HG02571 (cell line): Measurements from ENCODE around the gene GOLGA6B.
"Not testable (repeated sequence)": the region's sequence is repeated elsewhere in the genome, so short reads cannot be mapped to it uniquely, and the experiment has no call there.

Experiments used
- ATAC-seq: cut with Tn5 transposase; IDR thresholded peaks from one replicate; pipeline ENCODE4 v1.9.1; 2021; ENCODE audit warnings: mild to moderate bottlenecking, moderate library complexity; ENCODE audit not compliant: unreplicated experiment

The GOLGA6B gene

DNA sequence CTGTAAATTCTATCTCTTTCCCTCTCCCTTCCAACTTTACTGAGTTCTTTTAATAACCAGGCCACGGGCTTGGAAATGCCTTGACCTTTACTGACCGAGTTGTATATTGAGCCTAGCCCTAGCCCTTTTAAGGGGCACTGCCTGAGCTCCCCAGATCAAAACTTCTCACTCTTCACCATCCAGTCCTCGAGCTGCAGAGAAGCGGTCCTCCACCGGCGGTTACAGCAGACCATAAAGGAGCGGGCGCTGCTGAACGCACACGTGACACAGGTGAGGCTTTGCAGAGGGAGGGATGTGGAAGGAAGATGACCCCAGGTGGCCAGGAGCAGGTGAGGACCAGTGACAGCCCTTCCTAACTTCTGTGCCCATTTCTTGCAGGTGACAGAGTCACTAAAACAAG, 6.6 kb downstream of the GOLGA6B start:
- not testable (repeated sequence) for ATAC-seq

DNA sequence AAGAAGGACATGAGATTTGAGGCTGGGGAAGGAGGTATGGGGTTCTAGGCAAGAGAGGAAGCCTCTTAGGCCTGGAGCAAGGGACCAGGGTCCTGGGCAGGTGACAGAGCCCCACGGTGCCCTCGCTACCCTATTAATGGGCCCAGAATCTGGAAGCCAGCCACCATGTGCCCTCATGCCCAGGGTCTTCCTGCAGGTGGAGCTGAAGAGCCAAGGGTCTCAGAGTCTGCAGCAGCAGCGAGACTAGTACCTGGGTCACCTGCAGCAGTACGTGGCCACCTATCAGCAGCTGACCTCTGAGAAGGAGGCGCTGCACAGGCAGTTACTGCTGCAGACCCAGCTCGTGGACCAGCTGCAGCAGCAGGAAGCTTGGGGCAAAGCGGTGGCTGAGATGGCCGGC, 9.4 kb downstream of the GOLGA6B start:
- ATAC-seq, result not testable (repeated sequence)

DNA sequence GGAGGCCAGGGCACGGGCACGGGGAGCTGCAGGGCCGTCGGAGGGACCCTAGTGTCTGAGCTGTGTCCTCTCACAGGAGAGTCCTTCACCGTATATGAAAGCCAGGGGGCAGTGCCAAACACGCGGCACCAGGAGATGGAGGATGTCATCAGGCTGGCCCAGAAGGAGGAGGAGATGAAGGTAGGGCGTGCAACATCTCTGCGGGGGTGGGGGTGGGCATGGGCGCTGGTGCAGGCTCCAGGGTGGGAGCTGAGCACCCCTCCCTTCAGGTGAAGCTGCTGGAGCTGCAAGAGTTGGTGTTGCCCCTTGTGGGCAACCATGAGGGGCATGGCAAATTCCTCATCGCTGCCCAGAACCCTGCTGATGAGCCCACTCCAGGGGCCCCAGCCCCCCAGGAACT, 11.2 kb downstream of the GOLGA6B start:
- ATAC-seq, result not testable (repeated sequence)

DNA sequence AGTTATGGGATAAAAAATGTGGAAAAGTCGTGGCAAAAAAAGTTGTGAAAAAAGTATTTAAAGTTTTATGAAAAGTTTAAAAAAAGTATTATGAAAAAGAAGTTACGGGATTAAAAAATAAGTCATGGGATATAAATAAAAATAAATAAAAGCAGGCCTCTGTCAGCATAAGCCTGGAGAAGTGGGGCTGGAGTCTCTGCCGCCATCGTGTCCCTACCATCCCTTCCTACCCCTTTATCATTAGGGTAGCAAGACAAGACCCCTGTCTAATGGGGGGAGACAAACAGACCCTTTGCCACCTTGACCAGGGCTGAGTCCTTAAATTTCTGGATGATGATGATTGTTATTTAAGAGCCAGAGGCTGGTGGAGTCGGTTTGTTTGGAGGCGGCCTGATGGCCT, 15.3 kb downstream of the GOLGA6B start:
- not testable (repeated sequence) for ATAC-seq

DNA sequence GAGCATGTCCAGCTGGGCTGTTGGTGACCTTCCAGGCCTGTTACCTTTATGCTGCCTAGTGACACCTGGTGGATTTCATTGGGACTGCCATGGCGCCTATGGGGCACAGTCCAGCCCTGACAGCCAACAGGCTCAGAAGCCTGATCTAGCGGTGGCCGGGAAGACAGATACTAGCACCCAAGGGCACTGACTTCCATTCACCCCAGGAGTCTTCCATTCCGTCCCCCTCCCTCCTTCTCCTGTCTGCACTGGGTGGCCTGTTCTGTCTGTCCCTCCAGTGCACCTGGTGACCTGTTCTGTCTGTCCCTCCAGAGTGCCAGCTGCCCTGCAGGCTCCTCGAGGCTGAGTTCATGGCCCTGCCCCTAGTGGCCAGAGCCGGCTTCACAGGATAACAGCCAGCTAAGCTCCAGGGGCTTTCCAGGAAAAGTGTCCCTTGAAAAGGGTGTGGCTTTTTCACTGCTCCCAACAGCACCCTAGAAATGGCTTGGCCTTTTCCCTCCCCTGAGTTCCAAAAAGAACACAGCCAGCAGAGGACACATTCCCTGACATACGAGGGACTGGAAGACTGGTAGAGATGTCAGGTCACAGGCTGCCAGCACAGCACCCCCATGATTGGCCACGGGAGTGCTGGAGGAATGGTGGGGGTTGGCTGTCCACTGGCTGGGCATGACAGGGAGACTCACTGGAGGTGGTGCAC, 16.3 kb downstream of the GOLGA6B start:
- ATAC-seq, result peak; percentile 77

DNA sequence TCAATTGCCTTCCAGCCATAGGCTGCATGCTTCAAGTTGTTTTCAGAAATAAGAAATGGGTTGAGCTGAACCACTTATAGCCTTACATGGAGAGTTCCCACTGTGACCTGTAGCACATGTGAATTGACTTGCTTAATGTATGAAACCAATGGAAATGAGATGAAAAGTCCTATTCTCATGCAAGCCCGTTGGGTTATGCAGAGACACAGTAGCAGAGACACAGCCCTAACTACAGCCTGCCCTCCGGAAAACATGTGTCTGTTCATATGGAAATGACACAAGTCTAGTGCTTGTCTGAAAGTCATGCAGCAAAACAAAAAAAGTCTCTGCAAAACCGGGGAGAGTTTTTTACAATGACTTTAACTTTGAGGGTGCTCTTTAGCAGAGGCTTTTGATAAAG, 17.0 kb downstream of the GOLGA6B start:
- no peak for ATAC-seq

DNA sequence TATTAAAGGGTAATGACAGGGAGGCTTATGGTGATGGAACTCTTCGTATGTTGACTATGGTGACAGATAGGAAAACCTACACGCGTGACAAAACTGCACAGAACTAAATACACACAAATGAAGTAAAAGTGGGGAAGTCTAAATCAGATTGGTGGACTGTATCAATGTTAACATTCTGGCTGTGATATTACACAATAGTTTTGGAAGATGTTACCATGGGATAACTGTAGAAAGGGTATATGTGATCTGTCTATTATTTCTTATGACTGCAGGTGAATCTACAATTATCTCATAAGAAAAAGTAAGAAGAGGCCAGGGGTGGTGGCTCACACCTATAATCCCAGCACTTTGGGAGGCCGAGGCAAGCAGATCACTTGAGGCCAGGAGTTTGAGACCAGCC, 22.3 kb downstream of the GOLGA6B start:
- no peak for ATAC-seq

DNA sequence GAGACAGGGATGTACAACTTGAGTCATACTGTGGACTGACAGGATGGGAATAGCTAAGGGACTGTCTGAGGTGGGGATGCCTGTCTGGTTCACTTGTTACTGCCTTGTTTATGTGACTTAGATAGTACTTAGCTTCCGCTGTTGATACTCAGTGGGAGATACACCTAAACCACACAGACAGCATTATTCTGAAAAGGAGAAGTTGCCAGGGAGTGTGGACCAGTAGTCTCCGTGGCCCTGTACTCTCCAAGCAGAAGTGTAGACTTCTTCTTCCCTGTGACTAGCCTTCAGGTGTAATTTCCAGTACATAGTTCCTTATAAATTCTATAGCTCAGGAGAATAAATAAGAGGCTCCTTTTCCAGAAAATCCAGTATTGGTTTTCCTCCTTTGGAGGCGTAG, 26.4 kb downstream of the GOLGA6B start:
- no peak for ATAC-seq

DNA sequence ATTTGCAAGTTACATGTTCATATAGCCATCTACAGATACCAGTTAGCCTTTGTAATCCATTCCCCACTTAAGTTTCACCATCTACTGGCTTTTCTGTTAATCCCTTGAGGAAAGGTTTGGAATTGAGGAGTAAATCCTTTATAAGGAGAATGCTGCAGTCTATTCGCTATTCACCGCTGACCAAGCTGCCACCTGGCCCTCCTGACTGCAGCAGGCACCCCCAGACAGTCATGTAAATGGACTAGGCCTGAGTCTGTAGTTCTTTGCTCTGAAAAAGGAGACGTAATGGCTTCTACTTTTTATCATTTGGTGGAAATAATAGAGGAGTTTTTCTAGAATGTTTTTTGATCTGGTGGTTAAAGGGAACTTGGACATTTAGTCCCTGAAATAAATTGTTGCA, 28.3 kb downstream of the GOLGA6B start:
- no peak for ATAC-seq

DNA sequence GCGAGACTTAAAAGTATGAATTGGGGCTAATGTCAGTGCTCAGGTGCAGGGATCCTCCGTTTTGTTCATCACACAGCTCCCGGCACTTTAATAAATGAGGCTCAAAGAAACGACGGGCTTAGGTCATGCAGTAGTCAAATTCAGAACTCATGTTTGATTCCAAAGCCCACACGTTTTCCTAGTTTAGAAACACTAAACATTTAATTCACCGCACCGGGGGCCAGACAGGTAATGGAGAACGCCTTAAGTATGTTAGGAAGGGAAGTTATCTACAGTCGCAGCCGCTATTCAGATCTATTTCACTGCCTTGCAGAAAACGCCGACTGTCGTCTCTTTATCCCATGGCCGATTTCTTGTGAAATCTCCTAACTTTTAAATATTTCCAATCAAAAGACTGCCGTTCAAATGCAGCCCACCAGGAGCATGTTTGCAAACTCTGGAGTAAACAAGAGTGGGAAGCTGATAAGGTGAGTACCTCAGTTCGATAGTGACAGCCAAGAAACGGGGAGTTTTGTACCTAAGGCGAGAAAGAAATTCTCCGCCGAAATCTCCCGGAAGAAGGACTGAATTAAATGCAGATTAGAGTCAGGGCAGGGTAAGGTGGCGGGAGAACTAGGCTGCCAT, 30.9 kb downstream of the GOLGA6B start:
- ATAC-seq, result no peak

DNA sequence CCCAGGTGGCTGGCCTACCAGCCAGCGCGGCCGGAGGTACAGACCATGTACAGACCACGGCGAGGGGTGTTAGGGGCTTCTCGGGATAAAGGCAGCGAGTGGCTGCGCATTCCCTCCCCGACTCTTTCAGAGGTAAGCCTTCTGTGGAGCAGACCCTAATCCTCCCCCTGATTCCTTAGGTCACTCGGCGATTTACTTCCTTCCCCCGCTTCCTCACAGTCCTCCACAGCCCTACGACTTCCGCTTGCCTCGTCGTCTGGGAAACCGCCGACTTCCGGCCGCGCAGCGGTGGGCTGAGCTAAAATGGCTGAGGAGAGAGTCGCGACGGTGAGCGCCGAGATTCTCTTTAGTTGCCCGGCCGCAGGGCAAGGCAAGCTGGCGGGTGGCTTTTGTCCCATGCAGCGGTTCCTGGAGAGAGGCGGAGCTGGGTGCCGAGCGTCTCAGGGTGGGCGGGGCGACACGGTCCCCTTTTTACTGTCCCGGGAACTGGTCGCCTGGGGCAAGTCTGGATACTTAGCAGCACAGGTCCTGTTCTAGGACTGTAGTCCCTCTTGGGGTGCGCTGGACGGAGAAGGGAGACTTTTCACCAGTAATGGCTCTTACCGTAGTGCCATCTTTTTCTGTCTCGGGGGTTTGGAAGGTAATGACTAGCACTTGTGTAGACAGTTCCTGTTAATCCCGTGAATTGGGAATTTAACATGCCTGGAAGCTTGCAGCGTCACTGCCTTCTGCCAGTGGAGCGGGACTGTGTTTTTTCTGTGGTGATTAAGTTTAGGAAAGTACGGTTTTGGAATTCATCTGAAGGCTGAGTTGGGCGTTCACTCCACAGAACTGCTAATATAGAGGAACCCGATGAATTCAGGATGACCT, 31.7 kb downstream of the GOLGA6B start, which contains the start of the genes BBS4 and HIGD2B:
Gene BBS4 (plus strand): TSS at position 283 of the 870 bp plus-strand sequence. CDS start 21 bp downstream, at position 304.
Gene HIGD2B (minus strand): TSS at position 258 of the 870 bp plus-strand sequence. CDS start 9,808 bp downstream, outside the sequence.
- ATAC-seq, result peak; percentile 98

DNA sequence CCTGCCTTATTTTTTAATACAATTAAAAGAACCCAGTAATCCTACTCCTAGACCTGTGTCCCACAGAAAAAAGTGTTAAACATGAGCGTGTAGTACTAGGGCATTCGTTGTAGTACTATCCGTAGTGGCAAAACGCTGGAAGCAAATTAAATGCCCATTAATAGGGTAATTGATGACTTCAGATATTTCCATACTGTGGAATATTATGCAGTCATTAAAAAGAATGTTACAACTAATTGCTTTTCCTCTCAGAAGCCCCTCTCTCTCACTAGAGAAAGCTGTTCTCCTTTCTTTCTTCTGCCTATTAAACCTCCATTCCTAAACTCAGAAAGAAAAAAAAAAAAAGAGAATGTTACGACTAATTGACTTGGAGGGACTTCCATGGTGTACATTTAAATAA, 34.2 kb downstream of the GOLGA6B start:
- ATAC-seq, result no peak

DNA sequence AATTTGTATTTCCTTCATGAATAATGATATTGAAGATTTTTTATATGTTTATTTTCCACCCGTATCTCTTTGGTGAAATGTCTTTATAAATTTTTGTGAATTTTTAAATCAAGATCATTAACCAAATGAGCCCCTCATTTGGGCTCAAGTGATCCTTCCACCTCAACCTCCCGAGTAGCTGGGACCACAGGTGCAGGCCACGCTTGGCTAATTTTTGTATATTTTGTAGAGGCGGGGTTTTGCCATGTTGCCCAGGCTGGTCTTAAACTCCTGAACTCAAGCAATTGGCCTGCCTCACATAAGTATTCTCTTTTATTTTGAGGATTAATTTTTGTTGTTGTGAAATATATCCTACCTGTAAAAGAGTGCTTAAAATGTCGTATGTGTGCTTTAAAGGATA, 36.4 kb downstream of the GOLGA6B start:
- no peak for ATAC-seq

DNA sequence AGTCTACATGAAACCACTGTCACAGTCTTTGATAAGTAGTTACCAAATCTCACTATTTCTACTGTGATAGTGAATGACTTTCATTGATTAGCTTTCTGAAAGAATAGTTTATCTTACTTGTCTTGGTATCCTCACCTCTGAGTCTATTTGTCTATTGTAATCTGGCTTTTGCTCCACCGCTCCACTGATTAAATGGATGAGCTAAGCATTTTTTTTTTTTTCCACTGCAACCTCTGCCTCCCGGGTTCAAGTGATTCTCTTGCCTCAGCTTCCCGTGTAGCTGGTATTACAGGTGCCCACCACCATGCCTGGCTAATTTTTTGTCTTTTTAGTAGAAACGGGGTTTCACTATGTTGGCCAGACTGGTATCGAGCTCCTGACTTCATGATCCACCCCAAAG, 44.4 kb downstream of the GOLGA6B start:
- ATAC-seq, result no peak

DNA sequence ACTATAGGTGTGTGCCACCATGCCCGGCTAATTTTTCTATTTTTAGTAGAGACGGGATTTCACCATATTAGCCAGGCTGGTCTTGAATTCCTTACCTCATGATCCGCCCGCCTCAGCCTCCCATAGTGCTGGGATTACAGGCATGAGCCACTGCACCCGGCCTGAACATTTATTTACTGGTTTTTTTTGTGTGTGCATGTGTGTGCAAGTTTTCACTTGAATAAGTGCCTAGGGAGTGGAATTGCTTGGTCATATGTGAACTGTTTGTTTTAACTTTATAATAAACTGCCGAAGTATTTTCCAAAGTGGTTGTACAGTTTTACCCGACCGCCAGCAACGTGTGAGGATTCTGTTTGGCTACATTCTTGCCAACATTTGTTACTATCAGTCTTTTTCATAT, 45.6 kb downstream of the GOLGA6B start:
- no peak for ATAC-seq

DNA sequence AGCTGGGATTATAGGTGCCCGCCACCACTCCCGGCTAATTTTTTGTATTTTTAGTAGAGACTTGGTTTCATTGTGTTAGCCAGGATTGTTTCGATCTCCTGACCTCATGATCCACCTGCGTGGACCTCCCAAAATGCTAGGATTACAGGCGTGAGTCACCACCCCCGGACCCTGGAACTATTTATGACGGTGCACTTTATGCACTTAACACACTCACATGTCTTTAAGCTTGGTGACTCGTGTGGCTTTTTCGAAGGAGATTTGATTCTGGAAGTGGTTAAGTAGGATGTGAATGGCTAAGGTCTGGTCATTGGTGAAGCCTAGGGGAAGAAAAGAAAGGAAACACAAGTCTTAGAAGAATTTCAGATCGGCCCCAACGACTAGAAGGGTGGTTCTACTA, 51.8 kb downstream of the GOLGA6B start:
- ATAC-seq, result no peak

DNA sequence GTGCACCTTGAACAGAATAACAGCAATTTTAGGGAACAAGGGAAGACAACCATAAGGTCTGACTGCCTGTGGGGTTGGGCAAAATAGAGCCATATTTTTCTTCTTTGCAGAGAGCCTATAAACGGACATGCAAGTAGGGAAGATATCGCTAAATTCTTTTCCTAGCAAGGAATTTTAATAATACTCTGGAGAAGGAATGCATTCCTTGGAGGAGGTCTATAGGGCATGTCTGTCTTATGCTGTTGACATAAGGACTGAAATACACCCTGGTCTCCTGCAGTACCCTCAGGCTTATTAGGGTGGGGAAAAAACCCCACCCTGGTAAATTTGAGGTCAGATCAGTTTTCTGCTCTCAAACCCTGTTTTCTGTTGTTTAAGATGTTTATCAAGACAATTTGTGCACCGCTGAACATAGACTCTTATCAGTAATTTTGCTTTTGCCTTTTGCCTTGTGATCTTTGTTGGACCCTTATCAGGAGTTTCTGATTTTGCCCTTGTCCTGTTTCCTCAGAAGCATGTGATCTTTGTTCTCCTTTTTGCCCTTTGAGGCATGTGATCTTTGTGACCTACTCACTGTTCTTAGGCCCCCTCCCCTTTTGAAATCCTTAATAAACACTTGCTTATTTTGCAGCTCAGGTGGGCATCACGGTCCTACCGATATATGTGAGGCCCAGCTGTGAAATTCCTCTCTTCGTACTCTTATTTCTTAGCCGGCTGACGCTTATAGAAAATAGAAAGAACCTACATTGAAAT, 54.2 kb downstream of the GOLGA6B start:
- not testable (repeated sequence) for ATAC-seq
